ENCODE results near the gene QPCTL.
"Not testable (repeated sequence)": the region's sequence is repeated elsewhere in the genome, so short reads cannot be mapped to it uniquely, and the experiment has no call there.

Gene QPCTL

DNA sequence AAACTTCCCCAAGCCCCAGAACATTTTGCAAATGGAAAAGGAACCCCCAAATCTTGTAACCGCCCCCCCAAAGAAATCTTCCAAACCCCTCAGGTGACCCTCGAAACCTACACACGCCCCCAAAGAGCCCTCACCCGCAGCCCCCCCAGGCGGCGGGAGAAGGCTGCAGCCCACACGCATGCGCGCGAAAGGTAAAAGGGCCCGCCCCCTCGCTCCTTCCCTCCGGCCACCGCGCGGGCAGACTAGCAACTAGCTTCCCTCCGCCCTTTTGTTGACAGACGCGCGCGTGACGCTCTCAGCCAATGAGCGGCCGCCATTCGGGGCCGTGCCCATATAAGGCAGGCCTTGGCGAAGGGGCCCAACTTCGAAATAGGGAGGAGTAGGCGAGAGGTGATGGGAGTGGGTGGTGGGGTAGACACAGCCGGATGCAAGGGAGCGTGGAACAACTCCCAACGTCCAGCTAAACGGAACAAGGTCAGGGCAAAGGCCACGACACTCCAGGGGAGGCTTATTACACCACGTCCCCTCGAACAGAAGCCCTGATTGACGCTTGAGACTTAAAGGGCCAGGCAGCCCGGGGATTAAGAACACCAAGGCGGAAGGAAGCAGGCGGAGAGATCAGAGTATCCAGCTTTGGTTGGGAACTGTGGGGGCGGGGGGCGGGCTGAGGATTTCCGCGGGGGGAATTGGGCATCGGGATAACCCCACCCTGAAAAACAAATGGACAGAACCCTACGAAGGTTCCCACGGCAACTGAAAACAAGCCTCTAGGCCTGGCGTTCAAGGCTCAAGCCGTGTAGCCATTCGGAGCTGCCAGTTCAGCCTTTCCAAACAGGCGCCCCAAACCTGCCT is 24.9 kb downstream of the QPCTL start:
- TF ChIP-seq, protein P1, sequence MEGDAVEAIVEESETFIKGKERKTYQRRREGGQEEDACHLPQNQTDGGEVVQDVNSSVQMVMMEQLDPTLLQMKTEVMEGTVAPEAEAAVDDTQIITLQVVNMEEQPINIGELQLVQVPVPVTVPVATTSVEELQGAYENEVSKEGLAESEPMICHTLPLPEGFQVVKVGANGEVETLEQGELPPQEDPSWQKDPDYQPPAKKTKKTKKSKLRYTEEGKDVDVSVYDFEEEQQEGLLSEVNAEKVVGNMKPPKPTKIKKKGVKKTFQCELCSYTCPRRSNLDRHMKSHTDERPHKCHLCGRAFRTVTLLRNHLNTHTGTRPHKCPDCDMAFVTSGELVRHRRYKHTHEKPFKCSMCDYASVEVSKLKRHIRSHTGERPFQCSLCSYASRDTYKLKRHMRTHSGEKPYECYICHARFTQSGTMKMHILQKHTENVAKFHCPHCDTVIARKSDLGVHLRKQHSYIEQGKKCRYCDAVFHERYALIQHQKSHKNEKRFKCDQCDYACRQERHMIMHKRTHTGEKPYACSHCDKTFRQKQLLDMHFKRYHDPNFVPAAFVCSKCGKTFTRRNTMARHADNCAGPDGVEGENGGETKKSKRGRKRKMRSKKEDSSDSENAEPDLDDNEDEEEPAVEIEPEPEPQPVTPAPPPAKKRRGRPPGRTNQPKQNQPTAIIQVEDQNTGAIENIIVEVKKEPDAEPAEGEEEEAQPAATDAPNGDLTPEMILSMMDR (IDR thresholded peaks at IDR 0.05; ENCODE audit: low read depth, low read length, missing control alignments), result peak; percentile 35
- in situ Hi-C loops (cut with HindIII; ENCODE audit: low sequenced_read_pairs), result no loop called here
- peak; percentile 95 for DNase-seq (ENCODE audit: low read depth)

GRCh38 chr19:45717983-45718650 is 25.7 kb downstream of the QPCTL start:
- in situ Hi-C loops (cut with HindIII; ENCODE audit: low sequenced_read_pairs), result no loop called here
- DNase-seq (ENCODE audit: low read depth), result no peak
- peak overlapping the region; percentile 81 for H3K4me3 ChIP-seq (ENCODE audit: low read depth, low read length)
- TF ChIP-seq, protein P1 (IDR thresholded peaks at IDR 0.05; ENCODE audit: low read depth, low read length, missing control alignments), result no peak

More for the DNA sequence above, 24.9 kb downstream of the QPCTL start:
- peak overlapping the region; percentile 81 for H3K4me3 ChIP-seq (ENCODE audit: low read depth, low read length)

- in situ Hi-C loops (cut with HindIII; ENCODE audit: low sequenced_read_pairs); DNase-seq (ENCODE audit: low read depth): not testable (repeated sequence)
These were observed 27.6 kb downstream of the QPCTL start for GRCh38 chr19:45720065-45720464.

DNA sequence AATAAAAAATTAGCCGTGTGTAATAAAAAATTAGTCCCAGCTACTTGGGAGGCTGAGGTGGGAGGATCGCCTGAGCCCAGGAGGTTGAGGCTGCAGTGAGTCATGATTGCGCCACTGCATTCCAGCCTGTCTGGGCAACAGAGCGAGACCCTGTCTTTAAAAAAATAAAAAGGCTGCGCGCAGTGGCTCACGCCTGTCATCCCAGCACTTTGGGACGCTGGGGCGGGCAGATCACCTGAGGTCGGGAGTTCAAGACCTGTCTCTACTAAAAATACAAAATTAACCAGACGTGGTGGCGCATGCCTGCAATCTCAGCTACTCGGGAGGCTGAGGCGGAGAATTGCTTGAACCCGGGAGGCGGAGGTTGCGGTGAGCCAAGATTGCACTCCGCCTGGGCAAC is 36.2 kb downstream of the QPCTL start:
- H3K4me3 ChIP-seq (ENCODE audit: low read depth, low read length); DNase-seq (ENCODE audit: low read depth); in situ Hi-C loops (cut with HindIII; ENCODE audit: low sequenced_read_pairs): not testable (repeated sequence)

More at GRCh38 chr19:45720065-45720464, 27.6 kb downstream of the QPCTL start:
- not testable (repeated sequence) for H3K4me3 ChIP-seq (ENCODE audit: low read depth, low read length)

DNA sequence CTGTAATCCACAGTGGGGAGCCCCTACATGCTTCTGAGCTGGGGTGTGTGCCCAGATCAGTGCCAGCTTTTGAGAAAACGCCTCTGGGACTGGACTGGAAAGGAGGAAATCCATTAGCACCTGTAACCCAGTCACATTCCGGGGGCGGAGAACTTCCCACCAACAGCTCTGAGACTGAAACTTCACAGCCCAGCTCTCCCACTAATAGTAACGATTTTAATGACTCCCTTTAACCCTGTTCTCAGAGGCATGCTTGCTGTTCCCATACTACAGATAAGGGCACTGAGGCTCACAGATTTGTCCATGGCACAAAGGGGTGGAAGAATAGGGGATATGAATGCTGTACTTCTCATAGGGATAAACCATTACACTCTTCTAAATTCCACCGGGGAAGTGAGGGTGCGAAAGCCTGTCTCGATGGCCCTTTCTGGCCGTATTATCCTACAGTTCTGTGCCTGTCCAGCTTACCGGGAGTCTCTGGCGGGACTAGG is 37.4 kb downstream of the QPCTL start:
- in situ Hi-C loops (cut with HindIII; ENCODE audit: low sequenced_read_pairs), result no loop called here

GRCh38 chr19:45730368-45731288 is 38.2 kb downstream of the QPCTL start, which contains the start of gene FBXO46:
FBXO46 (minus strand) TSS chr19:45730896; CDS start chr19:45713495, 17,401 bp downstream.
- H3K4me3 ChIP-seq (ENCODE audit: low read depth, low read length), result peak within 1 kb of the TSS; percentile 93
- in situ Hi-C loops (cut with HindIII; ENCODE audit: low sequenced_read_pairs), result no loop called here
- TF ChIP-seq, protein P1 (IDR thresholded peaks at IDR 0.05; ENCODE audit: low read depth, low read length, missing control alignments), result peak; percentile 18
- DNase-seq (ENCODE audit: low read depth), result peak; percentile 91

More for the DNA sequence above, 37.4 kb downstream of the QPCTL start:
- TF ChIP-seq, protein P1 (IDR thresholded peaks at IDR 0.05; ENCODE audit: low read depth, low read length, missing control alignments), result no peak
- no peak for DNase-seq (ENCODE audit: low read depth)
- H3K4me3 ChIP-seq (ENCODE audit: low read depth, low read length), result peak overlapping the region; percentile 93

Data from astrocyte of the cerebellum (primary cell).